ENCODE results near the gene CIC.

DNA sequence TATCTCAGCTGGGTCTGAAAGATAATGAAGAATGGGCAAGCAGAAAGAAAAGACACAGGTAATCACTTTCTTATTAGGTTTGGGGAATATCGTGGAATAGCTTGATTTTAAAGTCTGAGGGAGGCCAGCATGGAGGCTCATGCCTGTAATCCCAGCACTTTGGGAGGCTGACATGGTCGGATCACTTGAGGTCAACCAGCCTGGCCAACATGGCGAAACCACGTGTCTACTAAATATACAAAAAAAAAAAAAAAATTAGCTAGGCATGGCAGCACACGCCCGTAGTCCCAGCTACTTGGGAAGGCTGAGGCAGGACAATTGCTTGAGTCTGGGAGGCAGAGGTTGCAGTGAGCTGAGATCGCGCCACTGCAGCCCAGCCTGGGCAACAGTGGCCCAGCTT lies 34.8 kb downstream of the CIC start:
- TF ChIP-seq, protein P1, sequence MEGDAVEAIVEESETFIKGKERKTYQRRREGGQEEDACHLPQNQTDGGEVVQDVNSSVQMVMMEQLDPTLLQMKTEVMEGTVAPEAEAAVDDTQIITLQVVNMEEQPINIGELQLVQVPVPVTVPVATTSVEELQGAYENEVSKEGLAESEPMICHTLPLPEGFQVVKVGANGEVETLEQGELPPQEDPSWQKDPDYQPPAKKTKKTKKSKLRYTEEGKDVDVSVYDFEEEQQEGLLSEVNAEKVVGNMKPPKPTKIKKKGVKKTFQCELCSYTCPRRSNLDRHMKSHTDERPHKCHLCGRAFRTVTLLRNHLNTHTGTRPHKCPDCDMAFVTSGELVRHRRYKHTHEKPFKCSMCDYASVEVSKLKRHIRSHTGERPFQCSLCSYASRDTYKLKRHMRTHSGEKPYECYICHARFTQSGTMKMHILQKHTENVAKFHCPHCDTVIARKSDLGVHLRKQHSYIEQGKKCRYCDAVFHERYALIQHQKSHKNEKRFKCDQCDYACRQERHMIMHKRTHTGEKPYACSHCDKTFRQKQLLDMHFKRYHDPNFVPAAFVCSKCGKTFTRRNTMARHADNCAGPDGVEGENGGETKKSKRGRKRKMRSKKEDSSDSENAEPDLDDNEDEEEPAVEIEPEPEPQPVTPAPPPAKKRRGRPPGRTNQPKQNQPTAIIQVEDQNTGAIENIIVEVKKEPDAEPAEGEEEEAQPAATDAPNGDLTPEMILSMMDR (IDR thresholded peaks at IDR 0.05), result no peak
- TF ChIP-seq POLR2A (IDR thresholded peaks at IDR 0.05), result no peak

All from body of pancreas (tissue), 4 donors.